ENCODE results near the gene CCR2.
"Not testable (repeated sequence)": the region's sequence is repeated elsewhere in the genome, so short reads cannot be mapped to it uniquely, and the experiment has no call there.

CCR2 gene

DNA sequence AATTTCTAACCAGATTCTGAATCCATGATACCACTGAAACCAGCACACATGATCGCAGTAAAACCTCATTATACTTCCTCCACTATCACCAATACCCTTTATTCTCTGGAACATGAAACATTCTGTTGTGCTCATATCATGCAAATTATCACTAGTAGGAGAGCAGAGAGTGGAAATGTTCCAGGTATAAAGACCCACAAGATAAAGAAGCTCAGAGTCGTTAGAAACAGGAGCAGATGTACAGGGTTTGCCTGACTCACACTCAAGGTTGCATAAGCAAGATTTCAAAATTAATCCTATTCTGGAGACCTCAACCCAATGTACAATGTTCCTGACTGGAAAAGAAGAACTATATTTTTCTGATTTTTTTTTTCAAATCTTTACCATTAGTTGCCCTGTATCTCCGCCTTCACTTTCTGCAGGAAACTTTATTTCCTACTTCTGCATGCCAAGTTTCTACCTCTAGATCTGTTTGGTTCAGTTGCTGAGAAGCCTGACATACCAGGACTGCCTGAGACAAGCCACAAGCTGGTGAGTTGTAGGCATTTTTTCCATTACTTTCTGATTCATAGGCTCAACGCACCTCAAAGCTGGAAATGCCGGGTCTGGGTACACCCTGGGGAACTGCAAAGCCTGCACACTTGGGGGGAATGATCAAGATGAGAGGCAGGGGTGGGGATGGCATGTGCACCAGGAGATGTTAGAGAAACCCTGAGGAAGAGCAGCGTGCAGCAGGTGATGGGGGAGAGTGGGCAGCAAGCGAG is at the start of gene CCR2:
Gene CCR2 (plus strand): TSS at position 465 of the 764 bp plus-strand sequence. CDS start 3,417 bp downstream, outside the sequence.
- Histone ChIP-seq H3K4me3 (ENCODE audit: low read length) (no peak within 1 kb of the TSS), H3K36me3 (ENCODE audit: insufficient read depth, low read length) (no peaks in the 10 kb centered on the region), H3K9me3 (ENCODE audit: low read length) (no peaks in the 10 kb centered on the region), H3K4me1 (ENCODE audit: insufficient read depth, low read length) (no peaks in the 10 kb centered on the region), H3K27me3 (ENCODE audit: insufficient read depth, low read length) (no peaks in the 10 kb centered on the region), H2AFZ (ENCODE audit: low read depth, low read length) (no peak within 1 kb of the TSS)

DNA sequence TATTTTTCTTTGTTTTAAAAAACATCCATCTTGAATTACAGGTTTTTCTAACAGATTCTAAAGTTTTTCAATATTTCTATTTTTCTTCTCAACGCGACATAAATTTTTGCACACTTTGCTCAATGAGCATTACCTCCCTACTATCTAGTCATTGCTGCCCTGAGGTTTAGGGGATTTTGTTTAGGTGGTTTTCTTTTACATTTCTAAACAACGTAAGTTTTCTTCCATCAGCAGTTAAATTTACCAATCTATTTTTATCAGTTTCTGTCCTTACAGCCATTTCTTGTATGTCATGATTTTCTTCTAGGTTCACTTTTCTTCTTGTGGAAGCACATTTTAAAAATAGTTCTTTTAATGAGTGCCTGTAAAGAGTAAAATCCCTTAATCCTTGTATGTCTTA is 49.2 kb upstream of the CCR2 start:
- H3K9me3 ChIP-seq (ENCODE audit: low read length): no peaks in the 10 kb centered on the region
- H3K4me1 ChIP-seq (ENCODE audit: insufficient read depth, low read length): no peaks in the 10 kb centered on the region
- H2AFZ ChIP-seq (ENCODE audit: low read depth, low read length): no peak overlapping the region
- H3K36me3 ChIP-seq (ENCODE audit: insufficient read depth, low read length): no peaks in the 10 kb centered on the region
- H3K4me3 ChIP-seq (ENCODE audit: low read length): no peak overlapping the region
- H3K27me3 ChIP-seq (ENCODE audit: insufficient read depth, low read length): no peaks in the 10 kb centered on the region

DNA sequence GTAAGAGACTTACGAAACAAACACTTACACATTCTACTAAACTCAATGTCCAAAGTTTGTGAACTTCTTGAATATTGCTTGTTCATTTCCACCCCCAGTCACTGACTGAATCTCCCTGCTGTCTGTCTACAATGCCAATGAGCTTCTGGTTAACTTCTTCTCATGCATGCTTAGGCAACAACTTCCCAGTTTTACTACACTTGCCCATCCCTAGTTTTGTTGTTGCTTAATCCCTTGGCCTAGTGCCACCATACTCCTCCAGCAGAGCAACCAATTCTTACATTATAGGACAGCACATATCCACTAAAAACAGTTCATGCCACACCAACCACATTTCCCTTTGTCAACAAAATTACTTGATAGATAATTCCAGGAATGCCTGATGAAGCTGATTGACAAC is 40.9 kb upstream of the CCR2 start:
- Histone ChIP-seq H3K36me3 (ENCODE audit: insufficient read depth, low read length) (no peaks in the 10 kb centered on the region), H3K4me1 (ENCODE audit: insufficient read depth, low read length) (no peaks in the 10 kb centered on the region), H2AFZ (ENCODE audit: low read depth, low read length) (no peak overlapping the region), H3K4me3 (ENCODE audit: low read length) (no peak overlapping the region), H3K9me3 (ENCODE audit: low read length) (no peaks in the 10 kb centered on the region), H3K27me3 (ENCODE audit: insufficient read depth, low read length) (no peaks in the 10 kb centered on the region)

DNA sequence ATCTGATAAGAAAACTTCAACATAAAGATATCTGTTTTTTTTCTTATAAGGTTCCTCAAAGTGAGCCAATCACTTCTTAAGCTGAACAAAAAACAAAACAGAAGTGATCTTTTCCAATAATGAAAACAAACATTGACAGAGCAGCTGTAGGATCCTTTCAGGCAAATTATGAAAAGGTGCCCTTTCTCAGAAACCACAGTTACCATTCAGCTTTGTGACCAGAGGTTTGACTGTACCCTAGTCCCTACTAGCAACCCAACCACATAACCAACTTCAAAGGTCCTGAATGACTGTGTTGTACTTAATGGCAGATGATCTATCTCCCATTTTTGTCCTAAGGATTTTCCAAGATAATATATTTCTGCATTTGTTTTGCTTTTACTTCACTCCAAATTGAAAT is 39.4 kb upstream of the CCR2 start:
- no peaks in the 10 kb centered on the region for H3K4me1 ChIP-seq (ENCODE audit: insufficient read depth, low read length)
- no peak overlapping the region for H3K4me3 ChIP-seq (ENCODE audit: low read length)
- no peaks in the 10 kb centered on the region for H3K9me3 ChIP-seq (ENCODE audit: low read length)
- H3K27me3 ChIP-seq (ENCODE audit: insufficient read depth, low read length): no peaks in the 10 kb centered on the region
- no peaks in the 10 kb centered on the region for H3K36me3 ChIP-seq (ENCODE audit: insufficient read depth, low read length)
- H2AFZ ChIP-seq (ENCODE audit: low read depth, low read length): no peak overlapping the region

DNA sequence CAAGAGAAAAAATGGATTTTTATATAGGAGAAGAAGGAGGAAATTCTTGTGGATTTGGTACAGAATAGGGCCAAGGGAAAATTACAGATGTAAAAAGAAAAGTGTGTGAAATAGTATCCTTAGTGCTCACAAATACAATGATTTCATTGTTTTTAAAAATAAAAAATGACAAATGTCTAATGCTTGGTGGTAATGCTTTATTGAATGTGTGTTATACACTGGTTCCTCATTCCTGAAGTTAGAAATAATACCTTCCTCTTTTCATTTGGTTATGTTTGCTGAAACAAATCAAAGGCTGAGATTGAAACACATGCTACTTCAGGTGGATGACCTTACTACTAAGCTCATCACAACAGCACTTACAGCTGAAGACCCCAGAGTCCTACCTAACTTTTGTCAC is 37.7 kb upstream of the CCR2 start:
- no peak overlapping the region for H2AFZ ChIP-seq (ENCODE audit: low read depth, low read length)
- H3K9me3 ChIP-seq (ENCODE audit: low read length): no peaks in the 10 kb centered on the region
- no peaks in the 10 kb centered on the region for H3K36me3 ChIP-seq (ENCODE audit: insufficient read depth, low read length)
- no peak overlapping the region for H3K4me3 ChIP-seq (ENCODE audit: low read length)
- no peaks in the 10 kb centered on the region for H3K4me1 ChIP-seq (ENCODE audit: insufficient read depth, low read length)
- H3K27me3 ChIP-seq (ENCODE audit: insufficient read depth, low read length): no peaks in the 10 kb centered on the region

DNA sequence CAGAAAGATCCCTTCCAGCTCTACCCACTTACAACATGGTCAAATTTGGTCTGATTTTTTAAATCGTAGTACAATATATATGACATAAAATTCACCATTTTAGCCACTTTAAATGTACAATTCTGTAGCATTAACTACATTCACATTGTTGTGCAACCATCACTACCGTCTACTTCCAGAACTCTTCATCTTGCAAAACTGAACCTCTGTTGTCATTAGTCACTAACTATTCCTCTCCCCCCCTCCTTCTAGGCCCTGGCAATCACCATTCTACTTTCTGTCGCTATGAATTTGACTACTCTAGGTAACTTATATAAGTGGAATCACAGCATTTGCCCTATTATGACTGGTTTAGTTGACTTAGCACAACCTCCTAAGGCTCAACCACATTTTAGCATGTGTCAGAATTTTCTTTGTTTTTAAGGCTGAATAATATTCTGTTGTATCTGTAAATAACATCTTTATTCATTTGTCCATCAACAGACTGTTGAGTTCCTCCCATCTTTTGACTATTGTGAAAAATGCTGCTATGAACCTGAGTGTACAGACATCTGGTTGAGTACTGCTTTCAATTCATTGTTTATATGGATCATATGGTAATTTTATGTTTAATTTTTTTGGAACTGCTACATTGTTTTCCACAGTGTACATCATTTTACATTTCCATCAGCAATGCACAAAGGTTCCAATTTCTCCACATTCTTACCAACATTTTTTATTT is 35.5 kb upstream of the CCR2 start:
- Histone ChIP-seq H3K27me3 (ENCODE audit: insufficient read depth, low read length) (no peaks in the 10 kb centered on the region), H3K9me3 (ENCODE audit: low read length) (no peaks in the 10 kb centered on the region), H2AFZ (ENCODE audit: low read depth, low read length) (no peak overlapping the region), H3K36me3 (ENCODE audit: insufficient read depth, low read length) (no peaks in the 10 kb centered on the region), H3K4me1 (ENCODE audit: insufficient read depth, low read length) (no peaks in the 10 kb centered on the region), H3K4me3 (ENCODE audit: low read length) (no peak overlapping the region)

DNA sequence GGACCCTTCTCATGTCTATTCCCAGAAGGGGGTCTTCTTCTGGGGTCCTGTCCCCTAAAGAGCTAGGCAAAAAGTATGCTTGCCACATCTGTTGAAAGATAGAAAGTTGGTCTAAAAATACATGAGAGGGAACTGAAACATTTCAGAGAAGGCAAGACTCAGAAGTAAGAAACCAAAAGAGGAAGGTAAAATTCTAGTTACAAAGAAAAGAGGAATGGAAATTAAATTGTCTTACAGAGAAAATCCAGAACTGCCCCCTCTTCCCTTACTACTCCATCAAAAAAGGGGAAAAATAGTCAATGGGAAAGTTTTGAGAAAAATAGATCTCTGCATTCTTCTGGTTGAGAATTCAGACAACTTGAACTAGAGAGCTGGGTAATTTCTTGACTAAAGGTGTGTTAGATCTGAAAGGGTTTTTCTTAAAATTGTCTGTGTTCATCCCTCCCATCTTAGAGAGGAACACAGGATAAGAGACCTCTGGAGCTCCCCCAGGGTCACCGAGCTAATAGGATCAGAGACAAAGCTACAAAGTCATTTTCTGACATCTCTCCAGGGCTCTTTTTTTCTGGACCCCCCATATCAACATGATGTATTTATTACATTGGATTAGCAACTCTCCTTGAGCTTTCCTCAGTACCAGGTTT is 32.3 kb upstream of the CCR2 start:
- H3K36me3 ChIP-seq (ENCODE audit: insufficient read depth, low read length): no peaks in the 10 kb centered on the region
- no peak overlapping the region for H3K4me3 ChIP-seq (ENCODE audit: low read length)
- no peaks in the 10 kb centered on the region for H3K4me1 ChIP-seq (ENCODE audit: insufficient read depth, low read length)
- H3K27me3 ChIP-seq (ENCODE audit: insufficient read depth, low read length): no peaks in the 10 kb centered on the region
- no peaks in the 10 kb centered on the region for H3K9me3 ChIP-seq (ENCODE audit: low read length)
- H2AFZ ChIP-seq (ENCODE audit: low read depth, low read length): no peak overlapping the region

DNA sequence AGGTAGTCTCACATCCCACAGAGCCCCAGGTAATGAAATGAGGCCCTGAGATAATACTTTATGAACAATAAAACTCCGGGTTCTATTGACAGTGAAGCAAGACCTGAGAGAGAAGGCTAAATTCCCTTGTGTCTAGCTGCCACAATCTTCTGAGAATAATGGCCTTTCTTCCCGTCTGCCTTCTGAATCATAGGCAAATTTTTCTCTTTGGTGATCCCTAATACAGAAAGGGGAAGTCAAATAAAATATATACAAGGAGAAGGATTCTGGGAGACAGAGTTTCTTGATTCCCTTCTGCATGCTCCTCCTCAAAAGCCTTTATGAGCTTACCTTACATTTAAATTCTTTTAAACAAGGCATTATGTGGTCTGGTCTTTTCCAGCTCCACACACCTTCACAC is 29.9 kb upstream of the CCR2 start:
- Histone ChIP-seq H3K27me3 (ENCODE audit: insufficient read depth, low read length) (no peaks in the 10 kb centered on the region), H2AFZ (ENCODE audit: low read depth, low read length) (no peak overlapping the region), H3K9me3 (ENCODE audit: low read length) (no peaks in the 10 kb centered on the region), H3K36me3 (ENCODE audit: insufficient read depth, low read length) (no peaks in the 10 kb centered on the region), H3K4me1 (ENCODE audit: insufficient read depth, low read length) (no peaks in the 10 kb centered on the region), H3K4me3 (ENCODE audit: low read length) (no peak overlapping the region)

DNA sequence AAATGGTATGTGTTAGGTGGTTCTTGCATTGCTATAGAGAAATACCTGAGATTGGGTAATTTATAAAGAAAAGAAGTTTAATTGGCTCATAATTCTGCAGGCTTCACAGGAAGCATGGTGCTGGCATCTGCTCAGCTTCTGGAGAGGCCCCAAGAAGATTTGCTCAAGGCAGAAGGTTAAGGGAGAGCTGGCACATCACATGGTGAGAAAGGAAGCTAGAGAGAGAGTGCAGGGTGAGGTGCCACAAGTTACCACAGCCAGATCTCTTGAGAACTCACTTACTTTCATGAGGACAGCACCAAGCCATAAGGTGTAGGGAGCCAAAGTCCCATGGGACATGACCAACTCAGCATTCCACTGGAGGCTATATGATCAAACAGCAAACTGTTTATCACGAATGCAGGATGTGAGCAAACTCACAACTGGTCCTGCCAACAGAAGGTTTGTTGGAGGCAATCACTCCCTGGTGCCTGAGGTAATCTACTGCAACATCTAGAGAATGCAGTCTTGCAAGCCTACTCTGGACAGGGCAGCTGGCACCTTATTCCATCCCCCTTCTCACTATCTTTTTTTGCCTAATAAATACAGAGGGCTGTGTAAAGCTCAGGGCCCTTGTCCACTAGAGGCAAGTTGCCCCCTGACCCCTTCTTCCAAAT is 28.1 kb upstream of the CCR2 start:
- Histone ChIP-seq H2AFZ (ENCODE audit: low read depth, low read length) (no peak overlapping the region), H3K4me3 (ENCODE audit: low read length) (no peak overlapping the region), H3K36me3 (ENCODE audit: insufficient read depth, low read length) (no peaks in the 10 kb centered on the region), H3K27me3 (ENCODE audit: insufficient read depth, low read length) (no peaks in the 10 kb centered on the region), H3K4me1 (ENCODE audit: insufficient read depth, low read length) (no peaks in the 10 kb centered on the region), H3K9me3 (ENCODE audit: low read length) (no peaks in the 10 kb centered on the region)

DNA sequence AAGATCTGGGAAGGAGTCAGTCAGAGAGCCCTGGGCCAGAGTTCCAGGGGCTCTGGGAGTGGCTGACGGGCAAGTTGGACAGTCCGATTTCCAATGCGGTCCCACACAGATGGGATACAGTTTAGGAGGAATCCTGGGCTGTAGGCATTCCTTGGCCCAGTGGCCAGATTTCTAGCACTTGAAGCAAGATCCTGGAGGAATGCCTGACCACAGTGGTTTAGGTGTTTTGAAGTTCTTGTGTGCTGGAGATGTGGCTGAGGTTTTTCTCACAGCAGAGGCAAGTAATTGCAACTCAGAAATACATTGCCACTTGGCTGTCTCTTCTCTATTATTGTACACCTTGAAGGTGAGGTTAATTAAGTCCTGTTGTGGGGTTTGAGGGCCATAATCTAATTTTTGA is 23.2 kb upstream of the CCR2 start:
- H2AFZ ChIP-seq (ENCODE audit: low read depth, low read length); H3K36me3 ChIP-seq (ENCODE audit: insufficient read depth, low read length); H3K9me3 ChIP-seq (ENCODE audit: low read length); H3K4me1 ChIP-seq (ENCODE audit: insufficient read depth, low read length); H3K4me3 ChIP-seq (ENCODE audit: low read length); H3K27me3 ChIP-seq (ENCODE audit: insufficient read depth, low read length): not testable (repeated sequence)

DNA sequence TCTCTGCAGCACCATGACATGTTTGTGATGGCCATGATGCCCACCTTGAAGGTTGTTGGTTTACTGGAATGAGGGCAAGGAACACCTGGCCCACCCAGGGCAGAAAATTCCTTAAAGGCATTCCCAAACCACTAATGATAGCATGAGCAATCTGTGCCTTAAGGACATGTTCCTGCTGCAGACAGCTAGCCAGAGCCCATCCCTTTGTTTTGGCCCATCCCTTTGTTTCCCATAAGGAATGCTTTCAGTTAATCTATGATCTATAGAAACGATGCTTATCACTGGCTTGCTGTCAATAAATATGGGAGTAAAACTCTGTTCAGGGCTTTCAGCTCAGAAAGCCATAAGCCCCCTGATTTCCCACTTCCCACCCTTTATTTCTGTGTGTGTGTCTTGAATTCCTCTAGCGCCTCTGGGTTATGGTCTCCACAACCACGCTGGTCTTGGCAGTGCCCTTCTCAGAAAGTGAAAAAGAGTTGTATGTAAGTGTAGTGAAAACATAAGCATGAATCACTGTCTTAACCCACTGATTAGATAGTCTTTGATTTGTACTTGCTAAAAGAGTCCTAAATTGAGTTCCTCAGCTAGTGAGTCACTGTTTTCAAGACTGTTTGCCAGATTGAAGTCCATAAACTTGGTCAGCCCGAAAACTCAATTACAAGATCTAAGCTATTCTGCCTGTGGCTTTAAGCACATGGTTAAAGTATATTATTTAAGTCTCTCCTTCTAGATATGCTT is 19.0 kb upstream of the CCR2 start:
- Histone ChIP-seq H3K4me1 (ENCODE audit: insufficient read depth, low read length) (no peaks in the 10 kb centered on the region), H2AFZ (ENCODE audit: low read depth, low read length) (no peak overlapping the region), H3K9me3 (ENCODE audit: low read length) (no peaks in the 10 kb centered on the region), H3K4me3 (ENCODE audit: low read length) (no peak overlapping the region), H3K36me3 (ENCODE audit: insufficient read depth, low read length) (no peaks in the 10 kb centered on the region), H3K27me3 (ENCODE audit: insufficient read depth, low read length) (no peaks in the 10 kb centered on the region)

DNA sequence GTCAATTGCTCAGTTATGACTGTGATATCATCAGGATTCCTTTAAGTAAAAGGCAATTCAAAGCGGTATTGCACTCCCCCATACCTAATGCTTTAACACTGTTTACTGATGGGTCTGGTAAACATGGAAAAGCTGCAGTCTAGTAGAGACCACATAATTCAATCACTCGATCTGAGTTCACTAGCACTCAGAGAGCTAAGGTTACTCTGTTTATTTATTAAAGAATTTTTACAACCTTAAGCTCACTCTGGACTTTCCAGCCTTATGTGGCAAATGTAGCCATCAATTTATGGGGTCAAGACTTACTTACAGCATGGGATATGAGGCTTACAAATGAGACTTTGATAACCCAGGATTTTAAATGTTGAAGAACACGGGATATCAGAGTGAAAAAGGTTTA is 18.4 kb upstream of the CCR2 start:
- Histone ChIP-seq H3K9me3 (ENCODE audit: low read length) (no peaks in the 10 kb centered on the region), H3K27me3 (ENCODE audit: insufficient read depth, low read length) (no peaks in the 10 kb centered on the region), H3K4me1 (ENCODE audit: insufficient read depth, low read length) (no peaks in the 10 kb centered on the region), H3K4me3 (ENCODE audit: low read length) (no peak overlapping the region), H2AFZ (ENCODE audit: low read depth, low read length) (no peak overlapping the region), H3K36me3 (ENCODE audit: insufficient read depth, low read length) (no peaks in the 10 kb centered on the region)
